Activated CD8-positive, alpha-beta memory T cell treated with anti-CD3 and anti-CD28 coated beads for 24 hours (primary cell): ENCODE results near the gene MANSC4.
"Not testable (repeated sequence)": the region's sequence is repeated elsewhere in the genome, so short reads cannot be mapped to it uniquely, and the experiment has no call there.

ENCODE experiments used
- DNase-seq: peaks from one replicate; pipeline ENCODE4 v3.0.0-alpha.2; 2020

MANSC4 gene

DNA sequence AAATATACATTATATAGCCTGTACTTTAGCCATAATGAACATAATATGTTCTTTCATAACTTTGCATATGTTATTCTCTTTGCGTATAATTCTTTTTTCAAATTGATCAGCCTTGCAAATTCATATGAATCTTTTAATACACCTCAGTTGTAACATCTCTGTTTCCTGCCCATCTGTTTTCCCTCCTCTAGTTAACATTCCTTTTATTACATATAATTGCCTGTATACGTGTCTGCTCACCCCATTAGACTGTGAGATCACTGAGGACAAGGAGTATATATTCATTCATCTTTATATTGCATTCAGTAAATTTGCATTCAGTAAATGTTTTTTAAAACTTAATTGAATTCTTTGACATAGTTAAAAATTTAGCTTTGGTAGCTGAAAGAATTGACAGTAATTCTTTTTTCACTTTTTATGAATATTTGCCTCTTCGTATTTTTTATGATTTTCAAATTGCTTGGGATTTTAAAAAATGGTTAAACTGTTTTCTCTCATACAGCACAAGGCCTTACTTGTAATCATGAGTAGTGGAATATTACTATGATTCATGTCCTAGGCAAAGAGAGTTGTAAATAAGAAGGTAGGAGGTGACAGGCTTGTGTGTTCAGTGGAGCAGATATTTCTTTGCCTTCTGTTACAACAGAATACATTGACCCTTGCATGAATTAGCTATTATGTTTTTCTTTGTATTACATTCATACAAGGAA is 32.8 kb downstream of the MANSC4 start:
- no peak for DNase-seq

DNA sequence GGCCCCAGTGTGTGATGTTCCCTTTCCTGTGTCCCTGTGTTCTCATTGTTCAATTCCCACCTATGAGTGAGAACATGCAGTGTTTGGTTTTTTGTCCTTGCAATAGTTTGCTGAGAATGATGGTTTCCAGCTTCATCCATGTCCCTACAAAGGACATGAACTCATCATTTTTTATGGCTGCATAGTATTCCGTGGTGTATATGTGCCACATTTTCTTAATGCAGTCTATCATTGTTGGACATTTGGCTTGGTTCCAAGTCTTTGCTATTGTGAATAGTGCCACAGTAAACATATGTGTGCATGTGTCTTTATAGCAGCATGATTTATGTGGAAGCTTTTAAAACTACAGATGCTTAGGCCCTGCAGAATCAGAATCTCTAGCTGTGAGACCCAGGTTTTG is 34.3 kb downstream of the MANSC4 start:
- DNase-seq, result not testable (repeated sequence)

DNA sequence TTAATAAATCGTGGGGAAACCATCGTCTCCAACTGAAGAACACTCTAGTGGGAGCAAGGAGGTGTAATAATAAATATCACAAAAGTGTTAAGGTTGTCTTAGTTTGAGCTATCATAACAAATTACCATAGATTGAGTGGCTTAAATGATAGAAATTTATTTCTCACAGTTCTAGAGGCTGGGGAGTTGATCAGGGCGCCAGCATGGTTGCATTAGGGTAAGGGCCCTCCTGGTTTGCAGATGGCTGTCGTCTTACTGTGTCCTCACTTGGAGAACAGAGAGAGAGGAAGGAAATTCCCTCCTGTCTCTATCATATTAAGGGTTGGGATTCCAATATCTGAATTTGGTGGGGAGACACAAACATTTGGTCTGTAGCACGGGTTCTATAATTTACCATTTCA is 36.4 kb downstream of the MANSC4 start:
- no peak for DNase-seq

GRCh38 chr12:27734321-27734720 is 45.7 kb downstream of the MANSC4 start:
- not testable (repeated sequence) for DNase-seq

DNA sequence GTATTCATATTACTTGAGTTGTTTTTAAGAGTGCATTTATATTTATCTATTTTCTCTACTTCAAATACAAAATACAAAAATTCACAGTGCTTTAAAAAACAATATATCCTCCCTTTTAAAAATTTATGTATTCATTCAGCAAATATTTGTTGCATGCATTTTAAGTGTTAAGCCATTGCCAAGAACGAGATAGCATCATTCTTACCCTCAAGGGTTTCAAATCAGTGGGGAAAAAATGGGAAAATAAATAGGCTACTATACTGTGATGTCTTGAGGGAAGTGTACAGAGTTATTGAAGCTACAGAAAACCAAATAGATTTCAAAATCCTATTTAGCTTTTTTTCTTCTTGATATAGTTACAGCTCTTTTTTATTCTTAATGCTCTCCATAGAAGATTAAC is 46.2 kb downstream of the MANSC4 start:
- no peak for DNase-seq

DNA sequence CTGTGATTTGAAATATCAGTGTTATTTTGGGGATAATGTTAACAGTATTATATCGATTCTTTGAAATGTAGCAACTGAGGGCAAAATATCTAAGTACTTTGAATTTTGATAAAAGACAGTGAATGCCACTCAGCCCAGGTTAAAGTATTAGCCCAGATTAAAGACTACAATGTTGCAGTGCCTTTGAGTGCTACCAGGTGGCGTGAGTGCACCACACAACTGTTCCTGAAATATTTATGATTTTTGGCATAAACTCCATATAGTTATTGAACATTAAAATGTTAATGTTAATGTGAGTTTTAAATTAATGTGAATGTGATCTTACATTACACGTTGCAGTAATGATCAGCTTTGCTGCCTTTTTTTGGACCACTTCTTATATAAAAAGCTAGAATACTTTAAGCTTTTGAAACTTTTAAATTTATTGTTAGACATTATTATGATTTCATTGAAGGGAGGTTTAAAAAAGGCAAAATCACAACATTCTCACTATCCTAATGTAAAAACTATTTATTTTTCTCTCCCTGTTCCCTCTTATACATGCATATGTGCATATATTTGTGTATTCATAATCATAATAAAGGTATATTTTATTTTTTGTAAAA is 46.9 kb downstream of the MANSC4 start:
- DNase-seq, result no peak

DNA sequence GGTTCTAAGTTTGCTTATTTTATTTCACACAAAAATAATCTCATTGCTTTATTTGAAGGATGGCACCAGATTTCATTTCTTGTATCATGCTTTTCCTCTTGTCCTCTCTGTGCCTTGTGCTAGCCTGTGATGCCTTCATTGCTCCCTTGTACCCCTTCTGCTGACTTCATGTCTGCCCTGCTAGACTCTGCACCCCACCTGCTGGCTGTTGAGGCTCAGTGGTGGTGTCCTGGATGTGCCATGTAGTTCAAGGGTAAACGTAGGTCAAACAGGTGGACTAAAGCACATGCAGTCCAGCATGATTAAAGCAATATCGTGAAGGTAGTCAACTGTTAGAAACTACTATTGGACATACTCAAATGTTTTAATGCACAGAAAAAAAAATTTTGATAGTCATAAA is 47.8 kb downstream of the MANSC4 start:
- no peak for DNase-seq

- no peak for DNase-seq
These were observed 49.9 kb downstream of the MANSC4 start for GRCh38 chr12:27730097-27730588.

DNA sequence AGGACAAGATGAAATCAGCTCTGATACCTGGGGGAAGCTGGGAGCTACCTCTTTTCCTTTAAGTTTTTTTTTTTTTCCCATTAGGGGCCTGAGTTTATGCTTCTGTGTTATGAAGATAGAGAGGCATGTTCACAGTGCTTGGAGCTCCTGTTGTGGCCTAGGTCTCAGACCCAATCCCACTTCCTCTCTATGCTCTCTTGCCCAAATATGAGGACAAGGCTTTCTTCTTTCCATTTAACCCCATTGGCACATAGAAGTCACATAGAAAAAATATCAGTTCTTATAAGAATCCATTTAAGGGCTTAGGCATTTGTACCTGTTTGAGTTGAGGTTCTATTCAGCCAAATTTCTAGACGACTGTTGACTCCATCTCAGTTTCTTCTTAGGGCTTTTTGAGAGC is 56.8 kb downstream of the MANSC4 start:
- no peak for DNase-seq
